Hepatocyte (in vitro differentiated cells): ENCODE results near the gene DYRK2. TPM values are rescaled to one million over a fixed set of nuclear protein-coding genes. Genes with fewer than 3 reads are reported as not detected.
A peak's percentile ranks its signal among the peaks of the same experiment; 100 is the strongest.

Experiments
- DNase-seq: peaks from one replicate; pipeline ENCODE4 v3.0.0-alpha.2; 2016; ENCODE audit warnings: low spot score
- H2AFZ ChIP-seq: fragments of 200-600 bp; sonication (generic); 2 replicates; pipeline ENCODE4 v1.6.0; 2016; ENCODE audit warnings: antibody characterized with exemption, mild to moderate bottlenecking
- H3K27ac ChIP-seq: fragments of 200-600 bp; sonication (generic); 2 replicates; pipeline ENCODE4 v1.5.1; 2016; ENCODE audit warnings: mild to moderate bottlenecking
- H3K27me3 ChIP-seq: fragments of 200-600 bp; sonication (generic); 2 replicates; pipeline ENCODE4 v1.6.1; 2016
- H3K36me3 ChIP-seq: fragments of 200-600 bp; sonication (generic); replicated peaks from 2 replicates; pipeline ENCODE4 v1.5.1; 2016; ENCODE audit warnings: low read depth; ENCODE audit not compliant: insufficient read depth
- H3K4me1 ChIP-seq: fragments of 200-600 bp; sonication (generic); 2 replicates; pipeline ENCODE4 v1.5.1; 2016; ENCODE audit warnings: mild to moderate bottlenecking, moderate library complexity; ENCODE audit not compliant: insufficient read depth
- H3K4me2 ChIP-seq: fragments of 200-600 bp; sonication (generic); 2 replicates; pipeline ENCODE4 v1.6.0; 2016
- H3K4me3 ChIP-seq: fragments of 200-600 bp; sonication (generic); 2 replicates; pipeline ENCODE4 v1.5.1; 2016; ENCODE audit warnings: mild to moderate bottlenecking
- H3K79me2 ChIP-seq: fragments of 200-600 bp; sonication (generic); 2 replicates; pipeline ENCODE4 v1.6.0; 2017; ENCODE audit warnings: mild to moderate bottlenecking
- H3K9me2 ChIP-seq: fragments of 200-600 bp; sonication (generic); replicated peaks from 2 replicates; pipeline ENCODE4 v1.6.0; 2017; ENCODE audit warnings: mild to moderate bottlenecking; ENCODE audit not compliant: insufficient read depth
- H3K9me3 ChIP-seq: fragments of 200-600 bp; sonication (generic); 2 replicates; pipeline ENCODE4 v1.5.1; 2016; ENCODE audit warnings: low read depth, mild to moderate bottlenecking
- H4K20me1 ChIP-seq: fragments of 200-600 bp; sonication (generic); 2 replicates; pipeline ENCODE4 v1.6.0; 2016; ENCODE audit warnings: mild to moderate bottlenecking; ENCODE audit not compliant: insufficient read depth, poor library complexity, severe bottlenecking
- CTCF ChIP-seq: fragments of 200-600 bp; sonication (generic); IDR thresholded peaks from 2 replicates; pipeline ENCODE4 v1.5.1; 2016; ENCODE audit warnings: antibody characterized with exemption, mild to moderate bottlenecking; ENCODE audit not compliant: poor library complexity
- EZH2 ChIP-seq: fragments of 200-600 bp; sonication (generic); IDR thresholded peaks from 2 replicates; pipeline ENCODE4 v1.6.1; 2016; ENCODE audit warnings: antibody characterized with exemption, mild to moderate bottlenecking, borderline replicate concordance
- EZH2phosphoT487 ChIP-seq: fragments of 200-600 bp; sonication (generic); IDR thresholded peaks from one replicate; pipeline ENCODE4 v1.6.1; 2018; ENCODE audit warnings: antibody characterized with exemption, mild to moderate bottlenecking, low read depth, moderate library complexity; ENCODE audit not compliant: unreplicated experiment, severe bottlenecking
- WGBS: methylation state at CpG from one replicate; pipeline ENCODE4 v1.1.6; 2016; ENCODE audit warnings: low lambda C conversion rate; ENCODE audit errors: missing lambda C conversion rate; 5-methylcytosine and 5-hydroxymethylcytosine counted together
- polyA plus RNA-seq: library from polyadenylated mRNA; unstranded; fragments of >200 nt; fragmentation: Nextera tagmentation; extraction: Ambion mirVana; gene quantifications from 2 replicates; pipeline ENCODE4 v1.2.1, GENCODE V29; 2016
- total RNA-seq: library from RNA; depleted of rRNA; stranded (reverse); fragments of >200 nt; gene quantifications from 2 replicates; pipeline ENCODE4 v1.2.3, GENCODE V29; 2014

DYRK2 gene
- total and polyA plus RNA-seq, 2 experiments from 2014 or later, result 18.4 to 39.2 TPM

GRCh38 chr12:67647181-67647798, 1.3 kb upstream of the DYRK2 start:
- H4K20me1 ChIP-seq, result peaks cover 21% of the 10 kb centered on the region
- H3K27ac ChIP-seq, result peak overlapping the region; percentile 98
- H3K4me1 ChIP-seq, result peaks cover 5% of the 10 kb centered on the region
- no peak overlapping the region for H3K4me3 ChIP-seq
- no peaks in the 10 kb centered on the region for H3K27me3 ChIP-seq
- WGBS, result 45% methylated on average over 21 of the region's 21 CpGs
- peak overlapping the region; percentile 89 for H3K4me2 ChIP-seq
- H3K9me2 ChIP-seq, result no peaks in the 10 kb centered on the region
- H3K79me2 ChIP-seq, result peaks cover 31% of the 10 kb centered on the region
- no peaks in the 10 kb centered on the region for H3K9me3 ChIP-seq
- H2AFZ ChIP-seq, result peak overlapping the region; percentile 20
- TF ChIP-seq EZH2 (no peak), CTCF (no peak), EZH2phosphoT487 (no peak)
- H3K36me3 ChIP-seq, result no peaks in the 10 kb centered on the region
- peak; percentile 68 for DNase-seq

GRCh38 chr12:67647799-67648520, 585 bp upstream of the DYRK2 start:
- Histone ChIP-seq H3K4me2 (peak overlapping the region; percentile 89), H3K4me3 (peak overlapping the region; percentile 90), H3K27me3 (no peaks in the 10 kb centered on the region), H3K9me2 (no peaks in the 10 kb centered on the region), H4K20me1 (peaks cover 27% of the 10 kb centered on the region), H3K4me1 (peaks cover 5% of the 10 kb centered on the region), H3K27ac (peak overlapping the region; percentile 98), H3K79me2 (peaks cover 38% of the 10 kb centered on the region), H3K36me3 (no peaks in the 10 kb centered on the region), H2AFZ (peak overlapping the region; percentile 88), H3K9me3 (no peaks in the 10 kb centered on the region)
- 1% methylated on average over 31 of the region's 41 CpGs for WGBS
- TF ChIP-seq CTCF (peak; percentile 33), EZH2 (no peak)
- peak; percentile 92 for DNase-seq

GRCh38 chr12:67649261-67649569, 670 bp downstream of the DYRK2 start:
- H3K4me2 ChIP-seq, result peak overlapping the region; percentile 91
- H3K36me3 ChIP-seq, result no peaks in the 10 kb centered on the region
- peak overlapping the region; percentile 58 for H2AFZ ChIP-seq
- no peaks in the 10 kb centered on the region for H3K27me3 ChIP-seq
- no peaks in the 10 kb centered on the region for H3K9me2 ChIP-seq
- TF ChIP-seq EZH2phosphoT487 (no peak), EZH2 (no peak), CTCF (no peak)
- peak overlapping the region; percentile 98 for H3K27ac ChIP-seq
- H3K9me3 ChIP-seq, result no peaks in the 10 kb centered on the region
- H4K20me1 ChIP-seq, result peaks cover 38% of the 10 kb centered on the region
- H3K4me1 ChIP-seq, result peaks cover 5% of the 10 kb centered on the region
- H3K4me3 ChIP-seq, result peak overlapping the region; percentile 99
- peak; percentile 52 for DNase-seq
- 0% methylated on average over 11 of the region's 41 CpGs for WGBS
- H3K79me2 ChIP-seq, result peaks cover 51% of the 10 kb centered on the region
